NCI-H2029 (cell line): ENCODE results near the gene C22orf23.

Experiments used
- DNase-seq: peaks from one replicate; lab custom pipeline; 2025; lab: John Stamatoyannopoulos, UW

The C22orf23 gene

GRCh38 chr22:37953437-37954179 is at the start of gene C22orf23, which contains the start of gene POLR2F:
Gene C22orf23 (minus strand): TSS chr22:37953601. CDS start chr22:37953149, 452 bp downstream.
Gene POLR2F (plus strand): TSS chr22:37953699. CDS start chr22:37953788, 89 bp downstream.
- DNase-seq = peak; percentile 92

GRCh38 chr22:37999640-38000272 is 46.4 kb upstream of the C22orf23 start:
- DNase-seq = peak; percentile 33

- DNase-seq = no peak
These were observed 45.8 kb upstream of the C22orf23 start for GRCh38 chr22:37999236-37999635.

- no peak for DNase-seq
These were observed 45.1 kb upstream of the C22orf23 start for GRCh38 chr22:37998543-37998942.

GRCh38 chr22:37996515-37997246 is 43.3 kb upstream of the C22orf23 start:
- no peak for DNase-seq

GRCh38 chr22:37996079-37996478 is 42.7 kb upstream of the C22orf23 start:
- DNase-seq = no peak

- DNase-seq = no peak
These were observed 42.1 kb upstream of the C22orf23 start for GRCh38 chr22:37995460-37995859.

- DNase-seq = no peak
These were observed 41.6 kb upstream of the C22orf23 start for GRCh38 chr22:37994982-37995381.

- no peak for DNase-seq
These were observed 40.6 kb upstream of the C22orf23 start for GRCh38 chr22:37994049-37994448.

- peak; percentile 18 for DNase-seq
These were observed 38.5 kb upstream of the C22orf23 start for GRCh38 chr22:37991731-37992442.

GRCh38 chr22:37990862-37991261 is 37.5 kb upstream of the C22orf23 start:
- DNase-seq = no peak

GRCh38 chr22:37990301-37990700 is 36.9 kb upstream of the C22orf23 start:
- no peak for DNase-seq

GRCh38 chr22:37989146-37990045 is 36.0 kb upstream of the C22orf23 start:
- DNase-seq = no peak

- no peak for DNase-seq
These were observed 33.0 kb upstream of the C22orf23 start for GRCh38 chr22:37986371-37986770.

GRCh38 chr22:37985751-37986281 is 32.4 kb upstream of the C22orf23 start:
- no peak for DNase-seq

GRCh38 chr22:37985050-37985585 is 31.7 kb upstream of the C22orf23 start:
- no peak for DNase-seq

- DNase-seq = no peak
These were observed 30.7 kb upstream of the C22orf23 start, which contains the start of gene SOX10 for GRCh38 chr22:37983860-37984791. Gene SOX10 (minus strand): TSS chr22:37984555. CDS start chr22:37983784, 771 bp downstream.

- DNase-seq = no peak
These were observed 29.8 kb upstream of the C22orf23 start for GRCh38 chr22:37982938-37983859.
